Osteoblast (primary cell): ENCODE data around the gene MC5R. TPM values are rescaled to one million over a fixed set of nuclear protein-coding genes. Genes with fewer than 3 reads are reported as not detected.
A peak's percentile ranks its signal among the peaks of the same experiment; 100 is the strongest.
"Not testable (repeated sequence)": the region's sequence is repeated elsewhere in the genome, so short reads cannot be mapped to it uniquely, and the experiment has no call there.

ENCODE experiments used
- DNase-seq: peaks from one replicate; pipeline ENCODE4 v3.0.0; 2011; ENCODE audit warnings: low spot score, mixed read lengths; ENCODE audit not compliant: insufficient read length; ENCODE audit errors: missing footprints
- H2AFZ ChIP-seq: 2 replicates; pipeline ENCODE4 v1.6.0; 2011; ENCODE audit warnings: mild to moderate bottlenecking, low read length
- H3K27ac ChIP-seq: 2 replicates; pipeline ENCODE4 v1.5.1; 2011; ENCODE audit warnings: mild to moderate bottlenecking, low read depth, low read length, moderate library complexity
- H3K27me3 ChIP-seq: 2 replicates; pipeline ENCODE4 v1.6.0; 2012; ENCODE audit warnings: mild to moderate bottlenecking, control low read depth, inconsistent platforms, low read length, moderate library complexity; ENCODE audit not compliant: insufficient read depth
- H3K36me3 ChIP-seq: 2 replicates; pipeline ENCODE4 v1.5.1; 2011; ENCODE audit warnings: mild to moderate bottlenecking, low read length, control low read depth, moderate library complexity; ENCODE audit not compliant: insufficient read depth
- H3K4me1 ChIP-seq: 2 replicates; pipeline ENCODE4 v1.5.1; 2011; ENCODE audit warnings: mild to moderate bottlenecking, low read length, control low read depth, moderate library complexity; ENCODE audit not compliant: insufficient read depth
- H3K4me2 ChIP-seq: 2 replicates; pipeline ENCODE4 v1.6.0; 2011; ENCODE audit warnings: mild to moderate bottlenecking, low read length; ENCODE audit not compliant: insufficient read depth
- H3K4me3 ChIP-seq: fragments of 200-600 bp; sonication (generic); 3 replicates; pipeline ENCODE4 v1.5.1; 2012; ENCODE audit warnings: mild to moderate bottlenecking, low read length, inconsistent platforms; ENCODE audit not compliant: insufficient read depth
- H3K79me2 ChIP-seq: 2 replicates; pipeline ENCODE4 v1.6.0; 2012; ENCODE audit warnings: mild to moderate bottlenecking, low read length, control low read depth, inconsistent platforms; ENCODE audit not compliant: insufficient read depth
- H3K9me3 ChIP-seq: 2 replicates; pipeline ENCODE4 v1.5.1; 2011; ENCODE audit warnings: low read depth, low read length, control low read depth
- H4K20me1 ChIP-seq: 2 replicates; pipeline ENCODE4 v1.6.0; 2012; ENCODE audit warnings: mild to moderate bottlenecking, low read length, control low read depth; ENCODE audit not compliant: insufficient read depth
- total RNA-seq: library from RNA; depleted of rRNA; stranded (reverse); fragments of >200 nt; gene quantifications from 2 replicates; pipeline ENCODE4 v1.2.3, GENCODE V29; 2012
- TF ChIP-seq, protein P1 (sequence below): IDR thresholded peaks from 2 replicates; pipeline ENCODE4 v1.5.1; 2011; ENCODE audit warnings: mild to moderate bottlenecking, low read depth, low read length, moderate library complexity; ENCODE audit errors: extremely low read depth

Gene MC5R
- total RNA-seq, 1 donor = 0.36 TPM

DNA sequence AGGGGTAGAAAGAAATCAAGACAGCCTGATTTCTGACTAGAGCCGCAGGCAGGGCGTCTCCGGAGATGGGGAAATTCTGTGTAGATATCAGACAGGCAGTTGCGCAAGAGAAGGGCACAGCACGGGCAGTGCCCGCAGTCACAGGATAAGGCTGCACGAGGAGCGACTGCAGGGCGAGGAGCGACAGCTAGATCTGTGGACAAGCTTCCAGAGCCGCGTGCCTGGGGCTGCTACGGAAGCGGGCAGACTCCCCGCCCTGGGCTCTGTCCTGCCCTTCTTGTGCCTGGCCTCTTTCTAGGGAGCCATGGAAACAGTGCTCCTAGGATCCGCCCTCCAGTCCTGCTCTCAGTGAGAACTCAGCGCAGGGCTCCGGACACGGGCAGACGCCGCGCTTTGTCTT lies 12.6 kb downstream of the MC5R start:
- no peaks in the 10 kb centered on the region for H3K9me3 ChIP-seq
- no peaks in the 10 kb centered on the region for H4K20me1 ChIP-seq
- H3K4me2 ChIP-seq = no peak overlapping the region
- H3K27ac ChIP-seq = no peak overlapping the region
- TF ChIP-seq, protein P1, sequence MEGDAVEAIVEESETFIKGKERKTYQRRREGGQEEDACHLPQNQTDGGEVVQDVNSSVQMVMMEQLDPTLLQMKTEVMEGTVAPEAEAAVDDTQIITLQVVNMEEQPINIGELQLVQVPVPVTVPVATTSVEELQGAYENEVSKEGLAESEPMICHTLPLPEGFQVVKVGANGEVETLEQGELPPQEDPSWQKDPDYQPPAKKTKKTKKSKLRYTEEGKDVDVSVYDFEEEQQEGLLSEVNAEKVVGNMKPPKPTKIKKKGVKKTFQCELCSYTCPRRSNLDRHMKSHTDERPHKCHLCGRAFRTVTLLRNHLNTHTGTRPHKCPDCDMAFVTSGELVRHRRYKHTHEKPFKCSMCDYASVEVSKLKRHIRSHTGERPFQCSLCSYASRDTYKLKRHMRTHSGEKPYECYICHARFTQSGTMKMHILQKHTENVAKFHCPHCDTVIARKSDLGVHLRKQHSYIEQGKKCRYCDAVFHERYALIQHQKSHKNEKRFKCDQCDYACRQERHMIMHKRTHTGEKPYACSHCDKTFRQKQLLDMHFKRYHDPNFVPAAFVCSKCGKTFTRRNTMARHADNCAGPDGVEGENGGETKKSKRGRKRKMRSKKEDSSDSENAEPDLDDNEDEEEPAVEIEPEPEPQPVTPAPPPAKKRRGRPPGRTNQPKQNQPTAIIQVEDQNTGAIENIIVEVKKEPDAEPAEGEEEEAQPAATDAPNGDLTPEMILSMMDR = no peak
- H2AFZ ChIP-seq = no peak overlapping the region
- no peaks in the 10 kb centered on the region for H3K79me2 ChIP-seq
- H3K4me1 ChIP-seq = no peaks in the 10 kb centered on the region
- H3K36me3 ChIP-seq = no peaks in the 10 kb centered on the region
- no peak for DNase-seq
- no peaks in the 10 kb centered on the region for H3K27me3 ChIP-seq
- no peak overlapping the region for H3K4me3 ChIP-seq

DNA sequence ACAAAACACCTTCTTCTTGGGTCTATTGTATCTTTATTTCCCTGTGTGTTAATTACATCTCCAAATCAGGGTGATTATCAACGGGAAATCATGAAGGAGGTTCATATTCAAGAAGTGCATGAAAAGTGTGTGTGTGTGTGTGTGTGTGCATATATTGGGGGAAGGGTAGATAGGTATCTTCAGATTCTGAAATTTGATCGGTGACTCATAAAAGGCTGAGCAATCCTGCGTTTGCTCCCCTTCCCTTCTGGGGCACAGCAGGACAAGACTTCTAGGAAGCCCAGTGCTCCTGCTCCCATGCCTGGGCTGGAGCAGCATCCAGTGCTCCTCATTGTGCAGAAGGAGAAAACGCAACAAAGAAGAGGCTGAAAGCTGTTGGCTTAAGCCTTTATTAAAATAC lies 25.8 kb downstream of the MC5R start:
- Histone ChIP-seq H4K20me1 (no peaks in the 10 kb centered on the region), H3K4me1 (no peaks in the 10 kb centered on the region), H3K79me2 (no peaks in the 10 kb centered on the region), H3K36me3 (no peaks in the 10 kb centered on the region), H3K4me2 (no peak overlapping the region), H3K27me3 (no peaks in the 10 kb centered on the region), H3K4me3 (no peak overlapping the region), H2AFZ (no peak overlapping the region), H3K9me3 (peaks cover 3% of the 10 kb centered on the region), H3K27ac (no peak overlapping the region)
- DNase-seq = no peak
- TF ChIP-seq, protein P1 = no peak

DNA sequence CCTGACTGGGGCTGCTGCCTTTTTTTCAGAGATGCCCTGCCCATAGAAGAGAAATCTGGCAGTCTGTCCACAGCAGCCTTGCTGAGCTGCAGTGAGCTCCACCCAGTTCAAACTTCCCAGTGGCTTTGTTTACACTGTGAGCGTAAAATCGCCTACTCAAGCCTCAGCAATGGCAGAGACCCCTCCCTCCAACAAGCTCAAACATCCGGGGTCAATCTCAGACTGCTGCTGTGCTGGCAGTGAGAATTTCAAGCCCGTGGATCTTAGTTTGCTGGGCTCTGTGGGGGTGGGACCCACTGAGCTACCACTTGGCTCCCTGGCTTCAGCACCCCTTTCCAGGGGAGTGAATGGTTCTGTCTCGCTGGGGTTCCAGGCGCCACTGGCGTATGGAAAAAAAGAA lies 38.9 kb downstream of the MC5R start:
- H3K4me1 ChIP-seq, H3K4me3 ChIP-seq, H4K20me1 ChIP-seq, DNase-seq, H3K27ac ChIP-seq, H3K4me2 ChIP-seq, H3K36me3 ChIP-seq, H2AFZ ChIP-seq, H3K79me2 ChIP-seq, H3K27me3 ChIP-seq, H3K9me3 ChIP-seq: not testable (repeated sequence)

DNA sequence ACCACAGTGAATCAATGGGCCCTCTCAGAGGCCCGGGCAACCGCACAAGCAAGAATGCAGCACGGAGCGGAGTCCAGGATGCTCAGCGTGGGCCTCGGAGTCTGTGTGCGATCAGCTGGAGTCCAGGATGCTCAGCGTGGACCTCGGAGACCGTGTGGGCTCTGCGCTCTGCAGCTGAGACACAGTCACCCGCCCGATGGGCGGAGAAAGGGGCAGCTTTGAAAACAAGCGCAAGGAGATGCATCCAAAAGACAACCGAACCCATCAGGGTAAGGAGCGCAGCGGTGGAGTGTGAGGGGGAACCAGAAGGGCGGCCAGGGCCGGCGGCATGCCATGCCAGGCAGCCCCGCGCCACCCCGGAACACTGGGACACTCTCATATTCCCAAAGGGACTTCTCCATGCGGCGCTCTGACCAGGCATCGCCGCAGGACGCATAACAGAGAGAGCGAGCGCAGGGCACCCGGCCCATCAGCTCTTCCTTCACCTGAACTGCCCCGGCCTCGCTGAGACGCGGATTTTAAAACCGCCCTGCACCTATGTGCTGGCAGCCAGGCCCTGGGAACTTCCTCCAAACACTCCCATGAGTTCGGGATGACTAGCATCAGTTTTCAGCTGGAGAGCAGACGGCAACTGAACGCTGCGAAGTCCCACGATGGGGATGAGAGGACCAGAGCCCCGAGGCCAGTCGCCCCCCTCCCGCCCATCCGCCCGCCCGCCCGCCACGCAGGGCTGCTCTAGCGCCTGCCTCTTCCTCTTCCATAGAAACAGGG lies 44.7 kb downstream of the MC5R start:
- no peak for DNase-seq
- H3K4me2 ChIP-seq = no peak overlapping the region
- H3K27ac ChIP-seq = no peak overlapping the region
- no peaks in the 10 kb centered on the region for H3K9me3 ChIP-seq
- no peaks in the 10 kb centered on the region for H4K20me1 ChIP-seq
- H3K27me3 ChIP-seq = peaks cover 5% of the 10 kb centered on the region
- H3K4me3 ChIP-seq = no peak overlapping the region
- TF ChIP-seq, protein P1 = no peak
- no peaks in the 10 kb centered on the region for H3K36me3 ChIP-seq
- no peaks in the 10 kb centered on the region for H3K79me2 ChIP-seq
- peak overlapping the region; percentile 56 for H2AFZ ChIP-seq
- H3K4me1 ChIP-seq = no peaks in the 10 kb centered on the region
